Transverse colon (tissue), 4 donors: Measurements from ENCODE around the gene ZNF804B. TPM values are rescaled to one million over a fixed set of nuclear protein-coding genes. Genes with fewer than 3 reads are reported as not detected.

ENCODE experiments used
- DNase-seq: peaks from one replicate; pipeline ENCODE4 v3.0.0-alpha.2; 2019
- H3K27ac ChIP-seq, 4 donors: fragments of 200-600 bp; sonication (generic); 2 replicates each; pipeline ENCODE4 v1.5.1; 2016 to 2018; ENCODE audit warnings: inconsistent platforms in 4 of 4
- H3K27me3 ChIP-seq: fragments of 200-600 bp; sonication (generic); 2 replicates; pipeline ENCODE4 v1.5.1; 2017; ENCODE audit warnings: inconsistent platforms
- H3K36me3 ChIP-seq, 4 donors: fragments of 200-600 bp; sonication (generic); 2 replicates each; pipeline ENCODE4 v1.5.1; 2017 to 2019; ENCODE audit warnings: inconsistent platforms in 4 of 4
- H3K4me1 ChIP-seq, 4 donors: fragments of 200-600 bp; sonication (generic); 2 replicates each; pipeline ENCODE4 v1.5.1; 2017 to 2020; ENCODE audit warnings: inconsistent platforms in 4 of 4
- H3K4me3 ChIP-seq, 4 donors: fragments of 200-600 bp; sonication (generic); 1 replicate in 1 of 4; 2 replicates in 3 of 4; pipeline versions ENCODE4 v1.5.1 to v1.6.1; 2017 to 2019; ENCODE audit warnings: inconsistent platforms in 4 of 4
- H3K9me3 ChIP-seq, 2 donors: fragments of 200-600 bp; sonication (generic); 2 replicates each; pipeline ENCODE4 v1.5.1; 2017 to 2019; ENCODE audit warnings: inconsistent platforms in 2 of 2
- CTCF ChIP-seq, 5 experiments: fragments of 200-600 bp in 3 of 5; fragments of 450-650 bp in 2 of 5; sonication (generic) in 3 of 5; IDR thresholded peaks; 1 replicate in 2 of 5; 2 replicates in 3 of 5; pipeline ENCODE4 v1.5.1; 2016 to 2017; ENCODE audit warnings: antibody characterized with exemption in 5 of 5, inconsistent platforms in 3 of 5, mild to moderate bottlenecking in 2 of 5, moderate library complexity in 1 of 5
- EP300 ChIP-seq: sonication (generic); formaldehyde crosslinking; IDR thresholded peaks from one replicate; pipeline ENCODE4 v1.6.1; 2017; ENCODE audit warnings: antibody characterized with exemption, low read depth
- POLR2A ChIP-seq: fragments of 450-650 bp; IDR thresholded peaks from one replicate; pipeline ENCODE4 v1.6.1; 2016; ENCODE audit warnings: antibody characterized with exemption, mild to moderate bottlenecking, moderate library complexity
- POLR2AphosphoS5 ChIP-seq, 3 donors: sonication (generic); formaldehyde crosslinking; IDR thresholded peaks; one replicate each; pipeline ENCODE4 v1.6.1; 2016; ENCODE audit warnings: antibody characterized with exemption in 3 of 3
- WGBS, 2 donors: methylation state at CpG; one replicate each; pipeline ENCODE4 v1.1.5; 2018; ENCODE audit warnings: low coverage in 1 of 2; 5-methylcytosine and 5-hydroxymethylcytosine counted together
- in situ Hi-C, 4 donors: fragments of 200-750 bp; cut with MboI; loops; one replicate each; pipeline versions ENCODE4 v1.15.0 to v1.15.1; 2017; ENCODE audit warnings: low sequenced_read_pairs in 3 of 4, low pct_ligation_motif_present in 1 of 4, low pct_unique_long_range_greater_than_20kb in 1 of 4
- intact Hi-C: fragments of 100-400 bp; cut with DNase I; formaldehyde crosslinking; loops from one replicate; pipeline ENCODE4 v1.15.1; 2023; ENCODE audit warnings: low total_unique reads
- total RNA-seq, 4 donors: library from RNA; depleted of rRNA; stranded (reverse); fragments of >200 nt; gene quantifications; one replicate each; pipeline ENCODE4 v1.1.0, GENCODE V29; 2016

Gene ZNF804B
- total RNA-seq, 4 donors from 2014 or later, result not detected

DNA sequence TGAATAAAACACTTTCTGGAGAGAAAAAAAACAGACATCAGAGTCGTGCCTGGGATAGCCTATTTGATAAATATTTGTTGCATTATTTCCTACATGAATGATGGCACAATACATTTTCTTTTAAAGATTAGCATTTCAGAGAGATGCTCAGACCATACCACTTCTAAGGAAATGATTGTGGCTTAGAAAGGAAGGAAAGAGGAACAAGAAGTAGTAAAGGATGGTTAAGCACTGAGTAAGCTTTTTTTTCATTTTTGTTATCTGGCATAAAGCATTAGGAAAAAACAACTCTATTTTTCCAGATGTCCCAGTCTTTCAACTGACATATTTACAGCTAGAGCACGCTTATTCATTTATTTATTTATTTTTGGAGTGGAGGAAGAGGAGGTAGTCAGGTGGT is 294.9 kb downstream of the ZNF804B start:
- in situ Hi-C loops (no loop called here), intact Hi-C loops (no loop called here)
- DNase-seq, result no peak

GRCh38 chr7:89060234-89060633 is 300.7 kb downstream of the ZNF804B start:
- WGBS, 2 donors, result 88 to 92% methylated on average over 2 of the region's 2 CpGs

More for the DNA sequence above, 294.9 kb downstream of the ZNF804B start:
- Histone ChIP-seq H3K27me3 (no peaks in the 10 kb centered on the region), H3K4me3 (no peak overlapping the region), H3K36me3 (no peaks in the 10 kb centered on the region), H3K4me1 (no peaks in the 10 kb centered on the region), H3K9me3 (no peaks in the 10 kb centered on the region), H3K27ac (no peak overlapping the region)
- TF ChIP-seq CTCF (IDR thresholded peaks at IDR 0.05), result no peak
- TF ChIP-seq POLR2A, result no peak
- TF ChIP-seq EP300, result no peak
- no peak for TF ChIP-seq POLR2AphosphoS5 (IDR thresholded peaks at IDR 0.05)
- WGBS, 2 donors, result 33 to 35% methylated on average over 2 of the region's 2 CpGs

GRCh38 chr7:89064831-89065230 is 305.3 kb downstream of the ZNF804B start:
- WGBS, 2 donors, result 59 to 75% methylated on average over 3 of the region's 3 CpGs

More at GRCh38 chr7:89060234-89060633, 300.7 kb downstream of the ZNF804B start:
- Histone ChIP-seq H3K4me1 (no peaks in the 10 kb centered on the region), H3K27ac (no peak overlapping the region), H3K9me3 (no peaks in the 10 kb centered on the region), H3K27me3 (no peaks in the 10 kb centered on the region), H3K4me3 (no peak overlapping the region), H3K36me3 (no peaks in the 10 kb centered on the region)
- in situ Hi-C loops (no loop called here), intact Hi-C loops (no loop called here)
- TF ChIP-seq EP300 (no peak), POLR2A (no peak), POLR2AphosphoS5 (IDR thresholded peaks at IDR 0.05) (no peak), CTCF (IDR thresholded peaks at IDR 0.05) (no peak)
- DNase-seq, result no peak

GRCh38 chr7:89067048-89067447 is 307.5 kb downstream of the ZNF804B start:
- Histone ChIP-seq H3K36me3 (no peaks in the 10 kb centered on the region), H3K9me3 (no peaks in the 10 kb centered on the region), H3K4me1 (no peaks in the 10 kb centered on the region), H3K27ac (no peak overlapping the region), H3K4me3 (no peak overlapping the region), H3K27me3 (no peaks in the 10 kb centered on the region)
- WGBS, 2 donors, result 75 to 80% methylated on average over 1 to 3 of the region's 3 CpGs
- intact Hi-C loops (no loop called here), in situ Hi-C loops (no loop called here)
- TF ChIP-seq CTCF (IDR thresholded peaks at IDR 0.05) (no peak), EP300 (no peak), POLR2AphosphoS5 (IDR thresholded peaks at IDR 0.05) (no peak), POLR2A (no peak)
- no peak for DNase-seq

More at GRCh38 chr7:89064831-89065230, 305.3 kb downstream of the ZNF804B start:
- no peak overlapping the region for H3K27ac ChIP-seq
- TF ChIP-seq POLR2AphosphoS5 (IDR thresholded peaks at IDR 0.05) (no peak), POLR2A (no peak), CTCF (IDR thresholded peaks at IDR 0.05) (no peak), EP300 (no peak)
- intact Hi-C loops, result no loop called here
- H3K4me3 ChIP-seq, result no peak overlapping the region
- no peaks in the 10 kb centered on the region for H3K27me3 ChIP-seq
- in situ Hi-C loops, result no loop called here
- no peak for DNase-seq
- H3K9me3 ChIP-seq, result no peaks in the 10 kb centered on the region
- no peaks in the 10 kb centered on the region for H3K4me1 ChIP-seq
- H3K36me3 ChIP-seq, result no peaks in the 10 kb centered on the region
